GM12892 (cell line): ENCODE results near the gene CCR3.

ENCODE experiments used
- DNase-seq: peaks from one replicate; pipeline ENCODE4 v3.0.0; 2011; ENCODE audit not compliant: insufficient read length
- FAIRE-seq: peaks from 2 replicates; lab custom pipeline; 2011; peaks lifted over from hg19 to GRCh38; lab: Jason Lieb, UNC
- POLR2A ChIP-seq: IDR thresholded peaks from 2 replicates; pipeline ENCODE4 v1.6.1; 2011; ENCODE audit warnings: low read depth, low read length, control low read depth
- POLR2AphosphoS5 ChIP-seq: IDR thresholded peaks from 2 replicates; pipeline ENCODE4 v1.6.1; 2011; ENCODE audit warnings: low read depth, low read length, control low read depth
- TAF1 ChIP-seq: IDR thresholded peaks from 2 replicates; pipeline ENCODE4 v1.6.1; 2011; ENCODE audit warnings: low read depth, mild to moderate bottlenecking, control low read depth, low read length, borderline replicate concordance

CCR3 gene

DNA sequence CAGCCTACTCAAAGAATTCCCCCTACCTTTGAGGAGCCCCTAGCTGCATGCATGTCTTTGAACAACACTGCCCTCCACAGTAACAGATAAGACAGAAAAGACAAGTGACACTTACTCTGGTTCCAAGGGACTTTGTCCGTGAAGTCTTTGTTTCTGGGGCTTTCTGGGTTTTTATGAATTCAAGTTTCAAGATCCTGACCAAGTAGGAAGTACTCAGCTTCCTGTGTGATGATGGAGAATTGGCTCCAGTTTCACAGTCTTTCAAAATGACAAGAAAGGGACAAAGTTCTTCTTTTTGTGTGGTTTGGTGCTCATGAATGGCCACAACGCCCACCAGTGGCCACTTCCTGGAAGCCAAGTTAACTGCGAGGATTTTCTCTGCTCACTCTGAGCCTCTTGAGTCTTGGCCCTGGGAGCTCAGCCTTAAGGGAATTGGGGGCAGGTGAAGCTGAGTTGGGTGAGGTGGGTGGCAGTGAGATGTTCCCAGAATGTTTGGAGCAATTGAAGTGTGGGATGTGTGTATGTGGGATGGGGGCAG lies 34.0 kb upstream of the CCR3 start, which contains the start of gene CCR1:
TSS of gene CCR1 (minus strand) at position 147 of the 538 bp plus-strand sequence. CDS start 4,000 bp downstream, outside the sequence.
- peak; percentile 28 for DNase-seq
- TF ChIP-seq POLR2AphosphoS5 (no peak), POLR2A (no peak), TAF1 (no peak)
- FAIRE-seq: peak; percentile 92

GRCh38 chr3:46209053-46209452 lies 33.2 kb upstream of the CCR3 start:
- TF ChIP-seq POLR2A (no peak), TAF1 (no peak), POLR2AphosphoS5 (no peak)
- DNase-seq (no peak), FAIRE-seq (no peak)

- DNase-seq: no peak
- FAIRE-seq: no peak
- no peak for TF ChIP-seq TAF1
- TF ChIP-seq POLR2AphosphoS5: no peak
- no peak for TF ChIP-seq POLR2A
Measured at GRCh38 chr3:46209746-46210470, 32.4 kb upstream of the CCR3 start.

- DNase-seq: no peak
- FAIRE-seq: no peak
- TF ChIP-seq POLR2AphosphoS5: no peak
- TF ChIP-seq POLR2A: no peak
- no peak for TF ChIP-seq TAF1
Measured at GRCh38 chr3:46212101-46212500, 30.2 kb upstream of the CCR3 start.

- DNase-seq (no peak), FAIRE-seq (no peak)
- TF ChIP-seq TAF1 (no peak), POLR2A (no peak), POLR2AphosphoS5 (no peak)
Measured at GRCh38 chr3:46213201-46213600, 29.1 kb upstream of the CCR3 start.

- no peak for TF ChIP-seq POLR2AphosphoS5
- no peak for TF ChIP-seq POLR2A
- TF ChIP-seq TAF1: no peak
- FAIRE-seq (peak; percentile 69), DNase-seq (no peak)
Measured at GRCh38 chr3:46214751-46215352, 27.4 kb upstream of the CCR3 start.

GRCh38 chr3:46215810-46216414 lies 26.3 kb upstream of the CCR3 start:
- FAIRE-seq (no peak), DNase-seq (no peak)
- TF ChIP-seq POLR2A (no peak), TAF1 (no peak), POLR2AphosphoS5 (no peak)

- DNase-seq (no peak), FAIRE-seq (no peak)
- no peak for TF ChIP-seq POLR2AphosphoS5
- TF ChIP-seq TAF1: no peak
- no peak for TF ChIP-seq POLR2A
Measured at GRCh38 chr3:46218196-46218709, 24.0 kb upstream of the CCR3 start.

GRCh38 chr3:46221391-46221790 lies 20.9 kb upstream of the CCR3 start:
- no peak for TF ChIP-seq TAF1
- no peak for TF ChIP-seq POLR2AphosphoS5
- FAIRE-seq: no peak
- DNase-seq: no peak

GRCh38 chr3:46221938-46222337 lies 20.3 kb upstream of the CCR3 start:
- FAIRE-seq (no peak), DNase-seq (no peak)
- no peak for TF ChIP-seq POLR2A

DNA sequence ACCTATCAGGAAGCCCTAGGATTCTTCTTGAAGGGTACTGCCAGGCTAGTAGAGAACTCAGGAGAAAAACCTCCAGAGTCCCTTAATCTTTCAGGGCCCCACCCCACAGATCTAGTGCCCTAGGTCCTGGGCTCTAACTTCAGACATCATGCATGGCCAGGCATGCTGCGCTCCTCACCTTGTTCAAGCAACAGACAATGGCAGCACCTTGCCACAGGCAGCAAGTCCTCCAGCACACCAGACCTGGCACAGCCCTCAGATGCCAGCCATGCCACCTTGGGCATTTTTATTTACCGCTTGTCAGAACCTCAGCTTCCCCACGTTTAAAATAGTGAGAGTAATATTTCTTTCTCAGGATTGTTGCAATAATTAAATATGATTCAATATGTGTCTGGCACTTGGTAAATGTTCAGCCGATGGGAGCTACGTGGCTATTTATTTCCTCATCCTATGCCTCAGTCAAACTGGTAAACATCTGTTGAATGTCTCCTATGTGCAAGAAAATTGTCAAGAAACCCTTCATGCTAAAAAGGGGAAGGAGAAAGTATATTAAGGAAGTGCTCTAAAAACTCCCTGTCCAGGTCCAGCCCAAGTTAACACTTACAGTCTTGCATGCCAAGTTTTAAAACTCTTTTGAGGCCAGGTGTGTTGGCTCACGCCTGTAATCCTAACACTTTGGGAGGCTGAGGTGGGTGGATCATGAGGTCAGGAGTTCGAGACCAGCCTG lies 19.7 kb upstream of the CCR3 start:
- DNase-seq: no peak
- no peak for FAIRE-seq
- TF ChIP-seq TAF1 (no peak), POLR2A (no peak), POLR2AphosphoS5 (no peak)
